ENCODE measurements around the gene PSMD12.
"Not testable (repeated sequence)": the region's sequence is repeated elsewhere in the genome, so short reads cannot be mapped to it uniquely, and the experiment has no call there.

Gene PSMD12

DNA sequence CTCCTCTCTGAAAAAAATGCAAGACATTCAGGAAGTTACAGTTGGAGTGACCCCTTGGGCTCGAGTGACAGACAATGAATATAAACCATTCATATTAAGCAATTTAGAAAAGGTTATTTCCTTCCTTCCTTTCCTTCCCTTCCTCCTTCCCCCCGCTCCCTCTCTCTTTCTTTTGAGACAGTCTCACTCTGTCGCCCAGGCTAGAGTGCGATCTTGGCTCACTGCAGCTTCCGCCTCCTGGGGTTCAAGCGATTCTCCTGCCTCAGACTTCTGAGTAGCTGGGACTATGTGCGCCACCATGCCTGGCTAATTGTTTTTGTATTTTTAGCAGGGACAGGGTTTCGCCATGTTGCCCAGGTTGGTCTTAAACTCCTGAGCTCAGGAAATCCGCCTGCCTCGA is 13.2 kb downstream of the PSMD12 start:
- DNase-seq: no peak

DNA sequence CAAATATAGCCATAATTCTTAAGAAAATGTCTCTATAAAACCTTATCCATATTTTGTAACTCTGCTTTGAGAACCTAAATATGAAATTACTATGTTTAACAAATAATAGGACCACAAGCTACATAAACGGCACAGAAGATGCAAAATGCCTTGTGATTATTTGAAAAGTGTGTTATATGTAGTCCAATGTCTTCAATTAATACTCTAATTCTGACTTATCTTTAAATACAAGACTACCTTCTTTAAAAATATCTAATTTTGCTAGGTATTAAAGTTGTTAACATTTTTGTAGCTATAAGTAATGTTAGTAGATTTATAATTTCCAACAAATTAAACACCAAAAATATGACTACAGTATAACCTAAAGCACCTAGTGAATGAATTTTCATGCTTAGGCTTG is 17.0 kb downstream of the PSMD12 start:
- DNase-seq: no peak

GRCh38 chr17:67347826-67348225 is 18.6 kb downstream of the PSMD12 start:
- DNase-seq: no peak

DNA sequence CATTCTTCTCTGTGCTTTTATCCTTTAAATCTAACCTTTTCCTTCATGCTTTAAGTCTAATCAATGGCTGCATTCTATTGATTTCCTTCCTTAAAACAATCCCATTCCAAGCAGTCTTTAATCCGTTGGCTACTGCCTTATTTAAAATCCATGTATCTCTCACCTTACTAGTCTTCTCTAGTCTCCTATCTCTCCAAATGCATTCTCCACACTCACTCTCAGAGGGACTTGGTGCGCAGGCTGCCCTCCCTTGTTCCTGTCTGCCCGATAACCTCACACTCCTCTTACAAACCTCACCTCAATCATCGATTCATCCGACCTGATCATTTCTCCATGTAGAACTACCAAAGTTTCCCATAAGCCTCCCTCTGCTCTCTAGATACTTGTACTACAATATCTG is 23.1 kb downstream of the PSMD12 start:
- DNase-seq: no peak

DNA sequence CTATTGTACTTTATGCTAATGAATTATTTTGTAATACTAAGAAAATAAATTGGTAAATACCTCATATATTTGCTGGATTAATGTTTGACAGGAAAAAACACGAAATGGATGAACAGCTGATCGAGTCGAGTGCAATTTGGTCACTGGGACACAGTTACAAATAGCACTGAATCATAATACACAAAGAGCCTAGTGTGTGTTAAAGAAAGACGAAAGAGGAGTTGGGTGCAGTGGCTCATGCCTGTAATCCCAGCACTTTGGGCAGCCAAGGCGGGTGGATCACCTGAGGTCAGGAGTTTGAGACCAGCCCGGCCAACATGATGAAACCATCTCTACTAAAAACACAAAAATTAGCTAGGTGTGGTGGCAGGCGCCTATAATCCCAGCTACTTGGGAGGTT is 28.0 kb downstream of the PSMD12 start:
- DNase-seq: not testable (repeated sequence)

- no peak for DNase-seq
These were observed 29.5 kb downstream of the PSMD12 start for GRCh38 chr17:67336859-67337258.

- no peak for DNase-seq
These were observed 31.0 kb downstream of the PSMD12 start for GRCh38 chr17:67335245-67335835.

GRCh38 chr17:67332162-67332508 is 34.2 kb downstream of the PSMD12 start:
- DNase-seq: not testable (repeated sequence)

DNA sequence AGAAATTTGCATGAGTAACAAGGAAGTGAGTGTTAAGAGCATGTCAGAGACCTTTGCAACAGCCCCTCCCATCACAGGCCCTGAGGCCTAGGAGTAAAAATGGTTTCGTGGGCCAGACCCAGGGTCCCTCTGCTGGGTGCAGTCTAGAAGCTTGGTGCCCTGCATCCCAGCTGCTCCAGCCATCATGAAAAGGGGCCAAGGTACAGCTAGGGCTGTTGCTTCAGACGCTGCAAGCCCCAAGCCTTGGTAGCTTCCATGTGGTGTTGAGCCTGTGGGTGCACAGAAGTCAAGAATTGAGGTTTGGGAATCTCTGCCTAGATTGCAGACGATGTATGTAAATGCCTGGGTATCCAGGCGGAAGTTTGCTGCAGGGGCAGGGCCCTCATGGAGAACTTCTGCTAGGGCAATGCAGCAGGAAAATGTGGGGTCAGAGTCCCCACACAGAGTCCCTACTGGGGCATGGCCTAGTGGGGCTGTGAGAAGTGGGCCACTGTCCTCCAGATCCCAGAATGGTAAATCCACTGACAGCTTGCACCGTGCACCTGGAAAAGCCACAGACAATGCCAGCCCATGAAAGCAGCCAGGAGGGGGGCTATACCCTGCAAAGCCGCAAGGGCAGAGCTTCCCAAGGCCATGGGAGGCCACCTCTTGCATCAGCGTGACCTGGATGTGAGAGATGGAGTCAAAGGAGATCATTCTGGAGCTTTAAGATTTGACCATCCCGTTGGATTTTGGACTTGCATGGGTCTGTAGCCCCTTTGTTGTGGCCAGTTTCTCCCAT is 34.8 kb downstream of the PSMD12 start:
- peak; percentile 49 for DNase-seq

- DNase-seq: peak; percentile 15
These were observed 38.4 kb downstream of the PSMD12 start for GRCh38 chr17:67328026-67328425.

DNA sequence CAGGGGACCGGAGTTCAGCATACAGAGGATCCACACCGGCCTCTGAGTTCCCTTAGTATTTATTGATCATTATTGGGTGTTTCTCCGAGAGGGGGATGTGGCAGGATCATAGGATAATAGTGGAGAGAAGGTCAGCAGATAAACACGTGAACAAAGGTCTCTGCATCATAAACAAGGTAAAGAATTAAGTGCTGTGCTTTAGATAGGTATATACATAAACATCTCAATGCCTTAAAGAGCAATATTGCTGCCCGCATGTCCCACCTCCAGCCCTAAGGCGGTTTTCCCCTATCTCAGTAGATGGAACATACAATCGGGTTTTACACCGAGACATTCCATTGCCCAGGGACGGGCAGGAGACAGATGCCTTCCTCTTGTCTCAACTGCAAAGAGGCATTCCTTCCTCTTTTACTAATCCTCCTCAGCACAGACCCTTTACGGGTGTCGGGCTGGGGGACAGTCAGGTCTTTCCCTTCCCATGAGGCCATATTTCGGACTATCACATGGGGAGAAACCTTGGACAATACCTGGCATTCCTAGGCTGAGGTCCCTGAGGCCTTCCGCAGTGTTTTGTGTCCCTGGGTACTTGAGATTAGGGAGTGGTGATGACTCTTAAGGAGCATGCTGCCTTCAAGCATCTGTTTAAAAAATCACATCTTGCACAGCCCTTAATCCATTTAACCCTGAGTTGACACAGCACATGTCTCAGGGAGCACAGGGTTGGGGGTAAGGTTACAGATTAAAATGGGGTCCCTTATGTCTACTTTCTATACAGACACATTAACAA is 39.2 kb downstream of the PSMD12 start:
- peak; percentile 54 for DNase-seq

DNA sequence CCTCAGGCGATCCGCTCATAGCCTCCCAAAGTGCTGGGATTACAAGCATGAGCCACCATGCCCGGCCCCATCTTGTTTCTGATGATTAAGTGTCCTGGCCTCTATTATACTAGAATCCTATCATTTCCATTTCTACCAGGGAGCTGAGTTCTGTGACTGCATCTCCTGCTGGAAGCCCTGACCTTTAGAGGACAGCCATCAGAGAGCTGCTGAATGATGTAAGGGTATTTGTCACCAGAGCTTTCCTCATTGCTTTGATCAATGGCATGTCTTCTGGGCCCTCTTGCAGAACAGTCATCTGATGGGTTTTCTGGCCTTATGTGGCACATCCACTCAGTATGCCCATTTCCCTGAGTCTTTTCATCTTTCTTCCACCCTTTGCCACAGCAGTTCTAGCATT is 39.9 kb downstream of the PSMD12 start:
- DNase-seq: peak; percentile 34

DNA sequence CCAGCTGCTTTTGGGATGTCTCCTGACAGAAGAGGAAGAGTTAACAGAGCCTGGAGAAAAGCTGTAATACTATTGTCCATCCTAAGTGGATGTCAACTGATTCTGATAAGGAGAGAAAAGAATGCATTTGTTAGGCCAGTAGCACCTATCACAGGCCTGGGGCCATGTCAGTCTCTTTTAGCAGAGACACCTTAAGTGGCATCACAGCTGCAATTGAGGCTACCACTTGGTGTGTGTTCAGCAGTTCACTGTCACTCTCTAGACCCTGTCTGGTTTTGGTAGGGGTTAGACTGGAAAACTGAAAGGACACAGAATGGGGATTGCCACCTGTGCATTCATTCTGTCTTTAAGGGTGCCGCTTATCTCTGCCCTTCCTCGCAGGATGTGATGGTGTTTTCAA is 42.0 kb downstream of the PSMD12 start:
- peak; percentile 51 for DNase-seq

- DNase-seq: peak; percentile 22
These were observed 42.9 kb downstream of the PSMD12 start for GRCh38 chr17:67323445-67323844.

GRCh38 chr17:67322042-67322787 is 44.2 kb downstream of the PSMD12 start:
- DNase-seq: peak; percentile 45

DNA sequence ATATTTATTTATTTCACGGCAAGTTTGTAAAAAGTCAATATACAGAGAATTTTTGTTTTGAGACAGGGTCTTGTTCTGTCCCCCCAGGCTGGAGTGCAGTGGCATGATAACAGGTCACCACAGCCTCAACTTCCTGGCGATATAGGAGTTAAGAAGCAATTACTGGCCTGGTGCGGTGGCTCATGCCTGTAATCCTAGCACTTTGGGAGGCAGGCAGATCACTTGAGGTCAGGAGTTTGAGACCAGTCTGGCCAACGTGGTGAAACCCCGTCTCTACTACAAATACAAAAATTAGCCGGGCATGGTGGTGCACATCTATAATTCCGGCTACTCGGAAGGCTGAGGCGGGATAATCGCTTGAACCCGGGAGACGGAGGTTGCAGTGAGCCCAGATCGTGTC is 44.9 kb downstream of the PSMD12 start:
- DNase-seq: peak; percentile 12

DNA sequence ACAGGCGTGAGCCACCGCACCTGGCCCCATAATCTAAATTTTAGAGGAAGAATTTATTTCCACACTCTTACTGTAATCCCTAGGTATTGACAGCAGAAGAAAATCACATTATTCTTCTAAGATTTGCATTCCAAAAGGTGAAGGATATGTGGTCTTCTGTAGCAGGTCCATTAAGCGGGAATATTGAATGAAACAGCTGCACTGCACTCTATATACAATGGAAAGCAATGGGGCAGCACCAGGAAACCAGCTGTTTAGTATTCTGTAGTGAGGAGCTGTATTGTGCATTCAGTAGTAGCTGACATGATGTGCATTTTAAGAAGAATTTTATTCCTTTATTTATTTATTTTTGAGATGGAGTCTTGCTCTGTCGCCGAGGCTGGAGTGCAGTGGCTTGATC is 49.6 kb downstream of the PSMD12 start:
- DNase-seq: no peak

DNA sequence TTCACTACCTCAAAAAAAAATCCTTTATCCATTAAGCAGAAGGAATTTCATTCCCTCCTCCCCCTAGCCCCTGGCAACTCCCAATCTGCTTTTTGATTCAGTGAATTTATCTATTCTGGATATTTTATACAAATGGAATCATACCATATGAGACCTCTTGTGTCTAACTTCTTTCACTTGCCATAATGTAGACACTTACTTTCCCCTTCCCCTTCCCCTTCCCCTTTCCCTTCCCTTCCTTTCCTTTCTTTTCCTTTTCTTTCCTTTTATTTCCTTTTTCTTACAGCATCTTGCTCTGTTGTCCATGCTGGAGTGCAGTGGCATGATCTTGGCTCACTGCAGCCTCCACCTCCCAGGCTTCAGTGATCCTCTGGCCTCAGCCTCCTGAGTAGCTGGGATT is 50.5 kb downstream of the PSMD12 start:
- no peak for DNase-seq

GRCh38 chr17:67312265-67312664 is 54.1 kb downstream of the PSMD12 start:
- DNase-seq: no peak

DNA sequence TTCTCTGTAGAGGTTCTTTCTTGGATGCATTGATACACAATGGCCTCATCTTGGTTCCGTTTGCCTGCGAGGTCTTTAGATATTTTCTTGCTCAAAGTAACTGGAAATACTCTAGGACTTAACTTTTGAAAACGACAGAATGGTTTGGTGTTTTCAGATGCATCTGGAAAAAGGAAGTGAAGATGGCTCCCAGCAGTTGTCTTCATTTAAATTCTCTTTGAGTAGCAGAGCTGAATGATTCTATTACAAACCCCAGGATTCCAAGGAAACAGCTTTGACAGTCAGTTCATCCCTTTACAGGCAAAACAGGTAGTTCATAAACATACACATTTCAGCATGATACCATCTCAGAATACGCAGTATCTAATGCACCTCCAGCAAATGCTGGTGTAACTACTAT is 54.8 kb downstream of the PSMD12 start:
- no peak for DNase-seq

DNA sequence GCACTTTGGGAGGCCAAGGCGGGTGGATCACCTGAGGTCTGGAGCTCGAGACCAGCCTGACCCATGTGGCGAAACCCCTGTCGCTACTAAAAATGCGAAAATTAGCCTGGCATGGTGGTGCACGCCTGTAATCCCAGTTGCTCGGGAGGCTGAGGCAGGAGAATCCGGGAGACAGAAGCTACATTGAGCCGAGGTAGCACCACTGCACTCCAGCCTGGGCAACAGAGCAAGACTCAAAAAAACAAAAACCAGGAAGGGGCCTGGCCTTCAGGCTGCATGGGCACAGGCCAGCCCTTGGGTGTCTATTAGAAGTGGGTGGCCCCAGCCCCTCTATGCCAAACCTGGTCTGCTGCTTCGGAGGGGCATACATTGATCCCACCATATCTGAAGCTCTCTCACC is 56.0 kb downstream of the PSMD12 start:
- DNase-seq: no peak

- peak; percentile 69 for DNase-seq
These were observed 60.7 kb downstream of the PSMD12 start for GRCh38 chr17:67305446-67306235.
